Chondrocyte (in vitro differentiated cells): ENCODE data around the gene MR1. TPM values are rescaled to one million over a fixed set of nuclear protein-coding genes. Genes with fewer than 3 reads are reported as not detected.

Experiments used
- DNase-seq: peaks from one replicate; pipeline ENCODE4 v3.0.0; 2021; ENCODE audit warnings: mixed read lengths, low spot score
- H3K27ac Mint-ChIP-seq: one replicate; pipeline ENCODE4 v1.8.0; 2021; ENCODE audit warnings: mild to moderate bottlenecking, moderate library complexity, mixed read lengths; ENCODE audit not compliant: unreplicated experiment
- H3K27me3 Mint-ChIP-seq: 2 replicates; pipeline ENCODE4 v1.8.0; 2021; ENCODE audit warnings: low read depth, mixed read lengths
- H3K36me3 Mint-ChIP-seq: 2 replicates; pipeline ENCODE4 v1.8.0; 2021; ENCODE audit warnings: low read depth, mixed read lengths
- H3K4me1 Mint-ChIP-seq: 2 replicates; pipeline ENCODE4 v1.8.0; 2021; ENCODE audit warnings: low read depth, mild to moderate bottlenecking, mixed read lengths
- H3K4me3 Mint-ChIP-seq: one replicate; pipeline ENCODE4 v1.8.0; 2021; ENCODE audit warnings: mild to moderate bottlenecking, moderate library complexity, mixed read lengths; ENCODE audit not compliant: unreplicated experiment
- H3K9me3 Mint-ChIP-seq: 2 replicates; pipeline ENCODE4 v1.8.0; 2021; ENCODE audit warnings: low read depth, mixed read lengths
- CTCF ChIP-seq: fragments of 200-600 bp; sonication (generic); IDR thresholded peaks from 2 replicates; pipeline ENCODE4 v1.5.0; 2021; ENCODE audit warnings: antibody characterized with exemption, mild to moderate bottlenecking, moderate library complexity
- total RNA-seq: library from RNA; stranded (reverse); gene quantifications from 3 replicates; pipeline ENCODE4 v1.2.1, GENCODE V29; 2021

Gene MR1
- total RNA-seq, 1 donor from 2014 or later: 3.8 TPM

- Mint-ChIP-seq H3K27ac (no peak overlapping the region), H3K4me1 (peaks cover 34% of the 10 kb centered on the region), H3K36me3 (no peaks in the 10 kb centered on the region), H3K4me3 (no peak overlapping the region), H3K9me3 (no peaks in the 10 kb centered on the region), H3K27me3 (no peaks in the 10 kb centered on the region)
- DNase-seq: no peak
- TF ChIP-seq CTCF: no peak
Measured at GRCh38 chr1:181110013-181110412, 76.2 kb downstream of the MR1 start.

Other genes starting within 250 kb of the MR1 start
- gene KIAA1614, start 121.1 kb upstream of the MR1 start, total RNA-seq: 5.3 to 8.4 TPM (median 8.2 TPM) in 3 replicates
- gene STX6, start 11.1 kb upstream of the MR1 start, total RNA-seq: 18.7 to 19.2 TPM (median 19.1 TPM) in 3 replicates
- 15.6 to 23.6 TPM (median 16.6 TPM) in 3 replicates for gene IER5, start 54.7 kb downstream of the MR1 start, total RNA-seq